ENCODE measurements around the gene FEZF2.

FEZF2 gene

DNA sequence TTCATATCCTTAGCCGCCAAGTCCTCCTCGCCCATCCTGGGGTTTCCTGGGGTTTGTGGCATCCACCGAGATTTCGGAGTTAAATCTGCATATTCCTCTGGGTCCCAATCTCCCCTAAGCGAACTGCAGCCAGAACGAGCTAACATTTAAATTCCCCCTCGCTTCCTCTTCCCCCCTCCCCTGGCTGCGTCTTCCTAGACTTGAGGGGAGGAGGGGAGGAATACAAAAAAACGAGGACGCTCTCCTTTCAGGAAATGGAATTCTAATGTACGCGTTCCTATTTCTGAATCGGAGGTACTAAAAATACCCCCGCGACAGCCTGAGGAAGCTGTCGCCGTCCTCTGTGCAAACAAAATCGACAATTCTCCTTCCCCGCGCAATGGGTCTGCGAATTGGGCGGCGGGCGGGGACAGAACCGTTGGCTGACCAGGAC lies 5.6 kb downstream of the FEZF2 start:
- H3K36me3 ChIP-seq (ENCODE audit: control insufficient read depth, low read length): no peaks in the 10 kb centered on the region
- no peaks in the 10 kb centered on the region for H3K9me2 ChIP-seq (replicated peaks; ENCODE audit: control insufficient read depth, low read length)
- no peaks in the 10 kb centered on the region for H4K20me1 ChIP-seq (ENCODE audit: control insufficient read depth, insufficient read depth, low read depth, low read length)
- peaks cover 35% of the 10 kb centered on the region for H3K27me3 ChIP-seq (ENCODE audit: control insufficient read depth, low read length)
- no peaks in the 10 kb centered on the region; the same call in 1 of the 2 replicates for H3K9me3 ChIP-seq (ENCODE audit: control insufficient read depth, insufficient read depth, low read length)
- no peaks in the 10 kb centered on the region for H3F3A ChIP-seq (ENCODE audit: control insufficient read depth, insufficient read depth)
- H3K27ac ChIP-seq (ENCODE audit: low read depth, low read length): no peak overlapping the region
- H3K4me1 ChIP-seq (ENCODE audit: control insufficient read depth, low read length): no peaks in the 10 kb centered on the region
- H3K4me2 ChIP-seq (ENCODE audit: low read length): no peak overlapping the region
- H3K79me2 ChIP-seq (ENCODE audit: control insufficient read depth, low read length): no peaks in the 10 kb centered on the region
- TF ChIP-seq, protein P1, sequence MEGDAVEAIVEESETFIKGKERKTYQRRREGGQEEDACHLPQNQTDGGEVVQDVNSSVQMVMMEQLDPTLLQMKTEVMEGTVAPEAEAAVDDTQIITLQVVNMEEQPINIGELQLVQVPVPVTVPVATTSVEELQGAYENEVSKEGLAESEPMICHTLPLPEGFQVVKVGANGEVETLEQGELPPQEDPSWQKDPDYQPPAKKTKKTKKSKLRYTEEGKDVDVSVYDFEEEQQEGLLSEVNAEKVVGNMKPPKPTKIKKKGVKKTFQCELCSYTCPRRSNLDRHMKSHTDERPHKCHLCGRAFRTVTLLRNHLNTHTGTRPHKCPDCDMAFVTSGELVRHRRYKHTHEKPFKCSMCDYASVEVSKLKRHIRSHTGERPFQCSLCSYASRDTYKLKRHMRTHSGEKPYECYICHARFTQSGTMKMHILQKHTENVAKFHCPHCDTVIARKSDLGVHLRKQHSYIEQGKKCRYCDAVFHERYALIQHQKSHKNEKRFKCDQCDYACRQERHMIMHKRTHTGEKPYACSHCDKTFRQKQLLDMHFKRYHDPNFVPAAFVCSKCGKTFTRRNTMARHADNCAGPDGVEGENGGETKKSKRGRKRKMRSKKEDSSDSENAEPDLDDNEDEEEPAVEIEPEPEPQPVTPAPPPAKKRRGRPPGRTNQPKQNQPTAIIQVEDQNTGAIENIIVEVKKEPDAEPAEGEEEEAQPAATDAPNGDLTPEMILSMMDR (IDR thresholded peaks at IDR 0.05; ENCODE audit: low read depth, low read length, poor library complexity, severe bottlenecking): no peak
- TF ChIP-seq EZH2phosphoT487 (IDR thresholded peaks at IDR 0.05; ENCODE audit: borderline replicate concordance, low read length): 0 out of 2 replicates have a peak, but pooled peaks have one; percentile 20
- H3K4me3 ChIP-seq (ENCODE audit: low read length): no peak overlapping the region

DNA sequence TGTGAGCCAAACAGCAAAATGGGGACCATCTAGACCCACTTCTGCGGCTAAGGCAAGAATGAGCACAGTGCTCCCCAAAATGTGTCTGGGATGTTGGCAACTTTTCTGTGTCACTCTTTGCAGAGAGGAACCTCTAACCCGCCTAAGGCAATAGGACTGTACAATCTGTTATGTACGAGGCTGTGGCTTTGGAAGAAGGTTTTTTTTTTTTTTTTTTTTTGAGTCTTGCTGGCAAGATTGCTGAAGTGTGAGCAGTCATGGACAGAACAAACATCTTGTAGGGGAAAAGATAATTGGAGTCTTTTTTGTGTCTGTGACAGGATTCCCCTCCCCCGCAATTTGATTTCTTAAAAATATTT lies 7.2 kb downstream of the FEZF2 start:
- TF ChIP-seq, protein P1 (IDR thresholded peaks at IDR 0.05; ENCODE audit: low read depth, low read length, poor library complexity, severe bottlenecking): no peak
- no peak for TF ChIP-seq EZH2phosphoT487 (IDR thresholded peaks at IDR 0.05; ENCODE audit: borderline replicate concordance, low read length)
- no peak overlapping the region for H3K4me2 ChIP-seq (ENCODE audit: low read length)
- H3K4me3 ChIP-seq (ENCODE audit: low read length): no peak overlapping the region

DNA sequence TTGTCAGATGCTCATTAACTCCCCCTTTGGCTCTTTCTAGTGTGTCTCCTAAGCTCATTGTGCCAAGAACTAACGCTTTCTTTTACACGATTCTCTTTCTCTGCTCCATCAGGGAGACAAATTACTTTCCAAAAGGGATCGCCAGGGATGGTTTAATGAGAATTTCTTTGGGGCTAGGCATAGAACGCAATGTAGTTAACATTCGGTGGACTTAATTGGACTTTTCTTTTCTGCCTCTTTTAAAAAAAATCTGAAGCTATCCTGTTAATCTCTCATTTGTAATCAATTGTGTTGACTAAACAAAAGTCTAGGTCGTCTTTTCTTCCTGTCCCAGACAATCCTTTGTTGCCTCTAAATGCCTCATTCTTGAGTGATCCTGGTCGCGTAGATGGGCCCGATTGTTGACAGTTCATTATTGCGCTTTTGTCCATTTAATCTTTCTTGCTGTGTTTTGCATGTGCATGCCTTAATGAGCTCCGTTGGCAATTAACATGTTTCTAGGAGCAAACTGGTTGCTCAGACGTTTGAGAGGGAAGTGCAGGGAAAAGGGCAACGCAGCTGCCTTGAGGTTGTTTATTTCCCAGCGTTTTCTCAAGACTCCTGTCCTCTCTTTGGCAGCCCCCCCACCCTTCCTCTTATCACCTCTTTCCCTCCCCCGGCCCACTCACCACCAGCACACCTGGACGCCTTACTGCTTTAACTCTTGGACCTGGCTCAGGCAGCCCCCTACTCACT lies 7.8 kb downstream of the FEZF2 start:
- Histone ChIP-seq H3K27me3 (ENCODE audit: control insufficient read depth, low read length) (peaks cover 35% of the 10 kb centered on the region), H3K27ac (ENCODE audit: low read depth, low read length) (no peak overlapping the region), H3K79me2 (ENCODE audit: control insufficient read depth, low read length) (no peaks in the 10 kb centered on the region), H3F3A (ENCODE audit: control insufficient read depth, insufficient read depth) (no peaks in the 10 kb centered on the region), H3K9me2 (replicated peaks; ENCODE audit: control insufficient read depth, low read length) (no peaks in the 10 kb centered on the region), H3K36me3 (ENCODE audit: control insufficient read depth, low read length) (no peaks in the 10 kb centered on the region), H3K4me3 (ENCODE audit: low read length) (no peak overlapping the region), H4K20me1 (ENCODE audit: control insufficient read depth, insufficient read depth, low read depth, low read length) (no peaks in the 10 kb centered on the region), H3K4me2 (ENCODE audit: low read length) (no peak overlapping the region), H3K4me1 (ENCODE audit: control insufficient read depth, low read length) (peaks cover 7% of the 10 kb centered on the region; the same call in 1 of the 2 replicates), H3K9me3 (ENCODE audit: control insufficient read depth, insufficient read depth, low read length) (no peaks in the 10 kb centered on the region)
- TF ChIP-seq EZH2phosphoT487 (IDR thresholded peaks at IDR 0.05; ENCODE audit: borderline replicate concordance, low read length): no peak
- TF ChIP-seq, protein P1 (IDR thresholded peaks at IDR 0.05; ENCODE audit: low read depth, low read length, poor library complexity, severe bottlenecking): no peak

More for the DNA sequence above, 7.2 kb downstream of the FEZF2 start:
- H3K9me2 ChIP-seq (replicated peaks; ENCODE audit: control insufficient read depth, low read length): no peaks in the 10 kb centered on the region
- no peaks in the 10 kb centered on the region for H3K9me3 ChIP-seq (ENCODE audit: control insufficient read depth, insufficient read depth, low read length)
- H3F3A ChIP-seq (ENCODE audit: control insufficient read depth, insufficient read depth): no peaks in the 10 kb centered on the region
- H3K27ac ChIP-seq (ENCODE audit: low read depth, low read length): no peak overlapping the region
- no peaks in the 10 kb centered on the region for H3K79me2 ChIP-seq (ENCODE audit: control insufficient read depth, low read length)
- peaks cover 6% of the 10 kb centered on the region; the same call in 1 of the 2 replicates for H3K4me1 ChIP-seq (ENCODE audit: control insufficient read depth, low read length)
- H4K20me1 ChIP-seq (ENCODE audit: control insufficient read depth, insufficient read depth, low read depth, low read length): no peaks in the 10 kb centered on the region
- H3K36me3 ChIP-seq (ENCODE audit: control insufficient read depth, low read length): no peaks in the 10 kb centered on the region
- H3K27me3 ChIP-seq (ENCODE audit: control insufficient read depth, low read length): peaks cover 35% of the 10 kb centered on the region
